HepG2 (cell line): ENCODE results near the gene PIP5K1C. TPM values are rescaled to one million over a fixed set of nuclear protein-coding genes. Genes with fewer than 3 reads are reported as not detected.

ENCODE experiments used
- ATAC-seq: fragments of 200-7000 bp; cut with Tn5 transposase; 3 replicates; pipeline ENCODE4 v1.9.1; 2020; ENCODE audit warnings: mild to moderate bottlenecking, moderate library complexity
- BruUV-seq: library from RNA; stranded (reverse); fragments of 400-500 nt; replicated peaks from 2 replicates; lab custom pipeline; 2021; lab: Mats Ljungman, UMichigan
- CTCF ChIA-PET: fragments of 300-600 bp; formaldehyde crosslinking; extraction: SDS; loops from one replicate; lab custom pipeline; 2021; ENCODE audit warnings: low total read pairs, inconsistent platforms, low intra/inter-chr PET ratio; lab: Yijun Ruan, JAX
- POLR2A ChIA-PET: fragments of 350-600 bp; sonication (Branson Sonifier 250); formaldehyde crosslinking; loops from one replicate; lab custom pipeline; 2020; ENCODE audit warnings: antibody characterized with exemption, inconsistent platforms; lab: Yijun Ruan, JAX
- DNase-seq: peaks from one replicate; pipeline ENCODE4 v3.0.0-alpha.2; 2015; ENCODE audit warnings: low spot score
- FAIRE-seq: peaks from 3 replicates; lab custom pipeline; 2011; peaks lifted over from hg19 to GRCh38; lab: Jason Lieb, UNC
- H2AFZ ChIP-seq: one replicate; pipeline ENCODE4 v1.6.1; 2011; ENCODE audit warnings: low read length, inconsistent platforms
- H3K27ac ChIP-seq: fragments of 300-600 bp; 3 replicates; pipeline ENCODE4 v1.8.0; 2011; ENCODE audit warnings: mixed run types, mild to moderate bottlenecking, mixed read lengths, low read length, inconsistent platforms; ENCODE audit not compliant: insufficient read depth; ENCODE audit errors: extremely low read length
- H3K27me3 ChIP-seq, 2 experiments: fragments of 200-600 bp in 1 of 2; 2 replicates in 1 of 2; 3 replicates in 1 of 2; pipeline versions ENCODE4 v1.6.0 to v1.8.0; 2011; ENCODE audit warnings: low read length in 2 of 2, mild to moderate bottlenecking in 2 of 2, moderate library complexity in 2 of 2, inconsistent platforms in 1 of 2; ENCODE audit not compliant: insufficient read depth in 2 of 2, control insufficient read depth in 1 of 2
- H3K36me3 ChIP-seq, 2 experiments: fragments of 200-600 bp in 1 of 2; replicated peaks in 1 of 2; 2 replicates in 1 of 2; 3 replicates in 1 of 2; pipeline versions ENCODE4 v1.5.1 to v1.8.0; 2011; ENCODE audit warnings: low read length in 2 of 2, inconsistent platforms in 1 of 2; ENCODE audit not compliant: insufficient read depth in 2 of 2, control insufficient read depth in 1 of 2
- H3K4me1 ChIP-seq: 2 replicates; pipeline ENCODE4 v1.5.1; 2012; ENCODE audit warnings: low read length, inconsistent platforms; ENCODE audit not compliant: insufficient read depth
- H3K4me2 ChIP-seq: 2 replicates; pipeline ENCODE4 v1.6.0; 2011; ENCODE audit warnings: low read depth, low read length, inconsistent platforms
- H3K4me3 ChIP-seq, 3 experiments: fragments of 200-600 bp in 1 of 3; sonication (generic), shearing (Covaris generic) in 1 of 3; replicated peaks in 1 of 3; 2 replicates each; pipeline ENCODE4 v1.5.1; 2011 to 2016; ENCODE audit warnings: low read length in 3 of 3, inconsistent platforms in 2 of 3, low read depth in 2 of 3, mild to moderate bottlenecking in 2 of 3, control low read depth in 1 of 3, mixed read lengths in 1 of 3; ENCODE audit not compliant: insufficient read depth in 1 of 3
- H3K79me2 ChIP-seq: one replicate; pipeline ENCODE4 v1.6.1; 2011; ENCODE audit warnings: low read length, inconsistent platforms; ENCODE audit not compliant: insufficient read depth
- H3K9ac ChIP-seq: 2 replicates; pipeline ENCODE4 v1.6.0; 2011; ENCODE audit warnings: mild to moderate bottlenecking, low read depth, low read length, inconsistent platforms; ENCODE audit not compliant: insufficient read depth
- H3K9me3 ChIP-seq: 2 replicates; pipeline ENCODE4 v1.5.1; 2012; ENCODE audit warnings: mild to moderate bottlenecking, low read length
- H4K20me1 ChIP-seq: 2 replicates; pipeline ENCODE4 v1.6.0; 2011; ENCODE audit warnings: inconsistent platforms, mild to moderate bottlenecking, low read length, moderate library complexity; ENCODE audit not compliant: insufficient read depth
- HNRNPK ChIP-seq: fragments of 200-400 bp; formaldehyde crosslinking; IDR thresholded peaks from 2 replicates; pipeline ENCODE4 v1.6.1; 2018; ENCODE audit warnings: low read length, low read depth, moderate library complexity, mild to moderate bottlenecking; ENCODE audit not compliant: poor library complexity, severe bottlenecking
- NFYC ChIP-seq: IDR thresholded peaks from 2 replicates; pipeline ENCODE4 v1.6.1; 2016; ENCODE audit warnings: missing genetic modification reagents, missing compliant biosample characterization
- PCBP1 ChIP-seq: fragments of 200-400 bp; formaldehyde crosslinking; IDR thresholded peaks from 2 replicates; pipeline ENCODE4 v1.6.1; 2017; ENCODE audit warnings: mild to moderate bottlenecking, low read depth, low read length, borderline replicate concordance
- SMAD3 ChIP-seq: sonication (generic); formaldehyde crosslinking; IDR thresholded peaks from 2 replicates; pipeline ENCODE4 v1.4.0; 2020; ENCODE audit warnings: missing genetic modification reagents
- ZFP1 ChIP-seq: IDR thresholded peaks from 2 replicates; pipeline ENCODE4 v1.6.1; 2016
- ZNF333 ChIP-seq: sonication (generic); formaldehyde crosslinking; IDR thresholded peaks from 2 replicates; pipeline ENCODE4 v1.4.0; 2020; ENCODE audit warnings: mild to moderate bottlenecking, missing genetic modification reagents, borderline replicate concordance
- ZNF790 ChIP-seq: sonication (generic); formaldehyde crosslinking; IDR thresholded peaks from 2 replicates; pipeline ENCODE4 v1.8.0; 2022; ENCODE audit warnings: missing genetic modification reagents, mild to moderate bottlenecking, borderline replicate concordance
- WGBS: methylation state at CpG from one replicate; pipeline ENCODE4 v1.1.6; 2017; ENCODE audit warnings: low lambda C conversion rate; 5-methylcytosine and 5-hydroxymethylcytosine counted together
- in situ Hi-C: cut with HindIII; loops from 2 replicates; pipeline ENCODE4 v1.10.0; 2017; ENCODE audit warnings: low pct_unique_long_range_greater_than_20kb; ENCODE audit not compliant: extremely low pct_ligation_motif_present
- intact Hi-C: fragments of 100-400 bp; cut with micrococcal nuclease; formaldehyde crosslinking; loops from one replicate; pipeline ENCODE4 v1.10.0; 2022; ENCODE audit not compliant: unreplicated experiment
- polyA plus RNA-seq, 8 experiments: library from polyadenylated mRNA; depleted of rRNA in 3 of 8; stranded (reverse) in 7 of 8; unstranded in 1 of 8; fragments of >200 nt; fragmentation: Illumina TruSeq in 4 of 8; extraction: Trizol in 4 of 8; gene quantifications; 2 replicates each; pipeline versions ENCODE4 v1.2.1 to v1.2.3, GENCODE V29; 2011 to 2016; ENCODE audit warnings: low read depth in 4 of 8, missing spikeins in 1 of 8, mixed read lengths in 1 of 8; ENCODE audit not compliant: insufficient read depth in 1 of 8
- total RNA-seq, 5 experiments: library from RNA; depleted of rRNA; stranded (reverse); fragments of >200 nt; fragmentation: Illumina TruSeq; extraction: Trizol; gene quantifications; 2 replicates each; pipeline ENCODE4 v1.2.3, GENCODE V29; 2016; ENCODE audit warnings: low read depth in 1 of 5
- TF ChIP-seq, protein P1 (sequence below): sonication (generic); formaldehyde crosslinking; IDR thresholded peaks from 2 replicates; pipeline ENCODE4 v1.8.0; 2022; ENCODE audit warnings: mild to moderate bottlenecking, missing genetic modification reagents, moderate library complexity

The PIP5K1C gene
- total and polyA plus RNA-seq, 2 of the 13 experiments (the other 11 are each of a cell fraction or from before 2014, with no cell fraction given) = 3.6 to 4.3 TPM

GRCh38 chr19:3698386-3698950 lies 1.8 kb downstream of the PIP5K1C start:
- CTCF ChIA-PET = no interaction called here
- Histone ChIP-seq H3K27ac (no peak overlapping the region), H2AFZ (no peak overlapping the region), H3K4me3 (peak overlapping the region in 1 of 3 experiments; percentile 46; a peak in 1 of 6 replicates), H4K20me1 (peaks cover 5% of the 10 kb centered on the region; the same call in 1 of the 2 replicates), H3K4me2 (peak overlapping the region; percentile 56), H3K36me3 (no peaks in the 10 kb centered on the region), H3K9ac (no peak overlapping the region), H3K79me2 (peaks cover 26% of the 10 kb centered on the region), H3K27me3 (no peaks in the 10 kb centered on the region; a peak in 1 of 5 replicates), H3K9me3 (no peaks in the 10 kb centered on the region), H3K4me1 (peaks cover 15% of the 10 kb centered on the region)
- FAIRE-seq (no peak), ATAC-seq (peak; percentile 21; the same call in 1 of the 3 replicates), DNase-seq (no peak)
- in situ Hi-C loops = no loop called here
- 48% methylated on average over 5 of the region's 12 CpGs for WGBS
- intact Hi-C loops = no loop called here
- TF ChIP-seq ZNF333 (CRISPR knock-in tag) (no peak), HNRNPK (no peak), ZFP1 (CRISPR knock-in tag) (no peak), ZNF790 (CRISPR knock-in tag) (no peak), SMAD3 (CRISPR knock-in tag) (no peak), NFYC (no peak), PCBP1 (0 out of 2 replicates have a peak, but pooled peaks have one; percentile 4)
- TF ChIP-seq, protein P1, sequence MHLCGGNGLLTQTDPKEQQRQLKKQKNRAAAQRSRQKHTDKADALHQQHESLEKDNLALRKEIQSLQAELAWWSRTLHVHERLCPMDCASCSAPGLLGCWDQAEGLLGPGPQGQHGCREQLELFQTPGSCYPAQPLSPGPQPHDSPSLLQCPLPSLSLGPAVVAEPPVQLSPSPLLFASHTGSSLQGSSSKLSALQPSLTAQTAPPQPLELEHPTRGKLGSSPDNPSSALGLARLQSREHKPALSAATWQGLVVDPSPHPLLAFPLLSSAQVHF (CRISPR knock-in tag) = no peak
- TF ChIP-seq, all 625 proteins: peak for 1
- POLR2A ChIA-PET = no interaction called here
- BruUV-seq = TSS peak; percentile 55
